Measurements from ENCODE around the gene TTC1. TPM values are rescaled to one million over a fixed set of nuclear protein-coding genes. Genes with fewer than 3 reads are reported as not detected.
A peak's percentile ranks its signal among the peaks of the same experiment; 100 is the strongest.

The TTC1 gene
- total and polyA plus RNA-seq, 10 donors = 29.2 to 55.2 (median 39.6) TPM

- Histone ChIP-seq H3K4me3 (no peak overlapping the region), H3K27me3 (replicated peaks in 1 of 7) (no peaks in the 10 kb centered on the region), H3K36me3 (peaks cover 0 to 87% (median 29%) of the 10 kb centered on the region in 6 donors), H3K9me3 (no peaks in the 10 kb centered on the region), H3K4me1 (peaks cover 6 to 40% (median 18%) of the 10 kb centered on the region in 6 donors), H3K27ac (peak overlapping the region in 2 of 8 donors; percentile 18 to 58)
- intact Hi-C loops (cut with DNase I; ENCODE audit: low total_unique reads) = loop anchor here (5.0 kb wide), 1 partner anchor 321 kb away; no protein-coding TSS in a partner anchor
- no peak for DNase-seq
- TF ChIP-seq CTCF (IDR thresholded peaks at IDR 0.05 in 8 of 11, conservative IDR thresholded peaks at IDR 0.05 in 3 of 11) (no peak), POLR2AphosphoS5 (IDR thresholded peaks at IDR 0.05) (no peak), POLR2A (IDR thresholded peaks at IDR 0.05) (no peak)
- 61 to 72% (median 67%) methylated on average over 4 of the region's 4 CpGs for WGBS, 5 donors
These were observed 12.0 kb downstream of the TTC1 start for GRCh38 chr5:160020964-160021363.

- no peak overlapping the region for H3K27ac ChIP-seq
- no peaks in the 10 kb centered on the region for H3K9me3 ChIP-seq
- H3K4me3 ChIP-seq = no peak overlapping the region
- H3K36me3 ChIP-seq = peaks cover 0 to 80% (median 25%) of the 10 kb centered on the region in 6 donors
- H3K27me3 ChIP-seq (replicated peaks in 1 of 7) = no peaks in the 10 kb centered on the region
- TF ChIP-seq POLR2AphosphoS5 (IDR thresholded peaks at IDR 0.05) (no peak), CTCF (IDR thresholded peaks at IDR 0.05 in 8 of 11, conservative IDR thresholded peaks at IDR 0.05 in 3 of 11) (peak; percentile 42 to 81 (median 76))
- WGBS, 5 donors = 21 to 28% (median 22%) methylated on average over 3 of the region's 3 CpGs
- no peak for DNase-seq
- peaks cover 6 to 40% (median 18%) of the 10 kb centered on the region in 6 donors for H3K4me1 ChIP-seq
- intact Hi-C loops (cut with DNase I; ENCODE audit: low total_unique reads) = loop anchor here (5.0 kb wide), 1 partner anchor 320 kb away; no protein-coding TSS in a partner anchor
These were observed 13.0 kb downstream of the TTC1 start for GRCh38 chr5:160021831-160022446.

- intact Hi-C loops (cut with DNase I; ENCODE audit: low total_unique reads) = loop anchor here (5.0 kb wide), 1 partner anchor 319 kb away; no protein-coding TSS in a partner anchor
- no peaks in the 10 kb centered on the region for H3K27me3 ChIP-seq (replicated peaks in 1 of 7)
- no peak for DNase-seq
- WGBS, 5 donors = 88 to 92% (median 89%) methylated on average over 11 of the region's 11 CpGs
- H3K4me3 ChIP-seq = no peak overlapping the region
- peaks cover 0 to 78% (median 25%) of the 10 kb centered on the region in 6 donors for H3K36me3 ChIP-seq
- no peak for TF ChIP-seq POLR2AphosphoS5 (IDR thresholded peaks at IDR 0.05)
- no peak overlapping the region for H3K27ac ChIP-seq
- no peaks in the 10 kb centered on the region for H3K9me3 ChIP-seq
- peaks cover 6 to 40% (median 18%) of the 10 kb centered on the region in 6 donors for H3K4me1 ChIP-seq
These were observed 14.3 kb downstream of the TTC1 start for GRCh38 chr5:160023007-160023907.

- no peaks in the 10 kb centered on the region for H3K27me3 ChIP-seq (replicated peaks in 1 of 7)
- H3K9me3 ChIP-seq = no peaks in the 10 kb centered on the region
- no peak overlapping the region for H3K4me3 ChIP-seq
- H3K4me1 ChIP-seq = peaks cover 6 to 40% (median 18%) of the 10 kb centered on the region in 6 donors
- H3K36me3 ChIP-seq = peaks cover 0 to 78% (median 26%) of the 10 kb centered on the region in 6 donors
- TF ChIP-seq POLR2AphosphoS5 (IDR thresholded peaks at IDR 0.05) (no peak), POLR2A (IDR thresholded peaks at IDR 0.05) (no peak), CTCF (IDR thresholded peaks at IDR 0.05 in 8 of 11, conservative IDR thresholded peaks at IDR 0.05 in 3 of 11) (no peak)
- DNase-seq = no peak
- intact Hi-C loops (cut with DNase I; ENCODE audit: low total_unique reads) = loop anchor here (5.0 kb wide), 1 partner anchor 318 kb away; no protein-coding TSS in a partner anchor
- WGBS, 5 donors = 39 to 98% (median 74%) methylated on average over 1 of the region's 1 CpG
- H3K27ac ChIP-seq = no peak overlapping the region
These were observed 15.1 kb downstream of the TTC1 start for GRCh38 chr5:160023908-160024630.
